NCI-H1417 (cell line): Measurements from ENCODE around the gene PDE10A.
"Not testable (repeated sequence)": the region's sequence is repeated elsewhere in the genome, so short reads cannot be mapped to it uniquely, and the experiment has no call there.

Experiments used
- DNase-seq, 3 experiments: peaks; one replicate each; lab custom pipeline; 2025; lab: John Stamatoyannopoulos, UW

The PDE10A gene

GRCh38 chr6:165624871-165625639 is 38.0 kb downstream of the PDE10A start:
- DNase-seq = no peak

GRCh38 chr6:165621940-165622339 is 41.1 kb downstream of the PDE10A start:
- DNase-seq = no peak

- not testable (repeated sequence) for DNase-seq
Measured at GRCh38 chr6:165618891-165619290, 44.1 kb downstream of the PDE10A start.

GRCh38 chr6:165618241-165618640 is 44.8 kb downstream of the PDE10A start:
- DNase-seq = no peak

- no peak for DNase-seq
Measured at GRCh38 chr6:165617528-165617927, 45.5 kb downstream of the PDE10A start.

GRCh38 chr6:165616116-165616515 is 46.9 kb downstream of the PDE10A start:
- DNase-seq = no peak

GRCh38 chr6:165615636-165616035 is 47.4 kb downstream of the PDE10A start:
- no peak for DNase-seq

GRCh38 chr6:165611294-165611693 is 51.7 kb downstream of the PDE10A start:
- DNase-seq = no peak

- DNase-seq = not testable (repeated sequence)
Measured at GRCh38 chr6:165608577-165608976, 54.5 kb downstream of the PDE10A start.

- DNase-seq = no peak
Measured at GRCh38 chr6:165606740-165607008, 56.4 kb downstream of the PDE10A start.

GRCh38 chr6:165605901-165606739 is 56.9 kb downstream of the PDE10A start:
- DNase-seq = no peak

- DNase-seq = no peak
Measured at GRCh38 chr6:165605182-165605875, 57.7 kb downstream of the PDE10A start.

- DNase-seq = no peak
Measured at GRCh38 chr6:165602291-165602690, 60.8 kb downstream of the PDE10A start.

- no peak for DNase-seq
Measured at GRCh38 chr6:165600606-165601005, 62.4 kb downstream of the PDE10A start.

- no peak for DNase-seq
Measured at GRCh38 chr6:165599596-165600487, 63.2 kb downstream of the PDE10A start.

- DNase-seq = no peak
Measured at GRCh38 chr6:165599121-165599520, 63.9 kb downstream of the PDE10A start.

GRCh38 chr6:165597821-165598220 is 65.2 kb downstream of the PDE10A start:
- no peak for DNase-seq

- DNase-seq = no peak
Measured at GRCh38 chr6:165594584-165595333, 68.3 kb downstream of the PDE10A start.

GRCh38 chr6:165592947-165593346 is 70.1 kb downstream of the PDE10A start:
- not testable (repeated sequence) for DNase-seq

- DNase-seq = no peak
Measured at GRCh38 chr6:165588515-165588914, 74.5 kb downstream of the PDE10A start.

- DNase-seq = no peak
Measured at GRCh38 chr6:165587206-165587605, 75.8 kb downstream of the PDE10A start.
